ENCODE data around the gene STAT6. TPM values are rescaled to one million over a fixed set of nuclear protein-coding genes. Genes with fewer than 3 reads are reported as not detected.
A peak's percentile ranks its signal among the peaks of the same experiment; 100 is the strongest.
"Not testable (repeated sequence)": the region's sequence is repeated elsewhere in the genome, so short reads cannot be mapped to it uniquely, and the experiment has no call there.

STAT6 gene
- polyA plus RNA-seq, 1 donor from 2014 or later: 130 TPM

- Mint-ChIP-seq H3K4me1 (peaks cover 20 to 26% (median 22%) of the 10 kb centered on the region in 3 donors), H3K27ac (peak overlapping the region in 1 of 3 donors; percentile 71)
- not testable (repeated sequence) for H3K36me3 Mint-ChIP-seq, H3K4me3 Mint-ChIP-seq, H3K9me3 Mint-ChIP-seq, H3K27me3 Mint-ChIP-seq
Observed at GRCh38 chr12:57053901-57054300, 57.3 kb downstream of the STAT6 start.

- H3K27me3 Mint-ChIP-seq, H3K36me3 Mint-ChIP-seq, H3K27ac Mint-ChIP-seq, H3K9me3 Mint-ChIP-seq, H3K4me3 Mint-ChIP-seq: not testable (repeated sequence)
- peaks cover 13 to 20% (median 15%) of the 10 kb centered on the region in 3 donors for H3K4me1 Mint-ChIP-seq
Observed at GRCh38 chr12:57053146-57053545, 58.0 kb downstream of the STAT6 start.

- Mint-ChIP-seq H3K9me3 (no peaks in the 10 kb centered on the region), H3K36me3 (peaks cover 1% of the 10 kb centered on the region), H3K4me3 (no peak overlapping the region), H3K27me3 (peaks cover 4% of the 10 kb centered on the region), H3K4me1 (peaks cover 19 to 24% (median 20%) of the 10 kb centered on the region in 3 donors), H3K27ac (no peak overlapping the region)
Observed at GRCh38 chr12:57051011-57051410, 60.2 kb downstream of the STAT6 start.

- Mint-ChIP-seq H3K27ac (peak within 1 kb of the TSS in 1 of 3 donors; percentile 72), H3K4me1 (peaks cover 16 to 22% (median 20%) of the 10 kb centered on the region in 3 donors), H3K4me3 (no peak within 1 kb of the TSS), H3K36me3 (peaks cover 1% of the 10 kb centered on the region), H3K27me3 (peaks cover 4% of the 10 kb centered on the region), H3K9me3 (no peaks in the 10 kb centered on the region)
Observed at GRCh38 chr12:57049890-57050289, 61.3 kb downstream of the STAT6 start, which contains the start of gene MYO1A. Gene MYO1A (minus strand): TSS chr12:57050129. CDS start chr12:57048323, 1,806 bp downstream.

- H3K27ac Mint-ChIP-seq: no peak overlapping the region
- H3K27me3 Mint-ChIP-seq: peaks cover 4% of the 10 kb centered on the region
- no peak overlapping the region for H3K4me3 Mint-ChIP-seq
Observed at GRCh38 chr12:57049119-57049446, 62.1 kb downstream of the STAT6 start.

GRCh38 chr12:57048423-57049118 lies 62.6 kb downstream of the STAT6 start:
- Mint-ChIP-seq H3K4me3 (no peak overlapping the region), H3K27ac (no peak overlapping the region), H3K27me3 (peaks cover 4% of the 10 kb centered on the region)

More at GRCh38 chr12:57049119-57049446, 62.1 kb downstream of the STAT6 start:
- H3K36me3 Mint-ChIP-seq: peaks cover 1% of the 10 kb centered on the region
- H3K9me3 Mint-ChIP-seq: no peaks in the 10 kb centered on the region
- peaks cover 16 to 22% (median 20%) of the 10 kb centered on the region in 3 donors for H3K4me1 Mint-ChIP-seq

GRCh38 chr12:57047981-57048380 lies 63.2 kb downstream of the STAT6 start:
- Mint-ChIP-seq H3K27me3 (peaks cover 4% of the 10 kb centered on the region), H3K4me3 (no peak overlapping the region), H3K9me3 (no peaks in the 10 kb centered on the region), H3K36me3 (no peaks in the 10 kb centered on the region), H3K27ac (peak overlapping the region in 1 of 3 donors; percentile 32), H3K4me1 (peaks cover 16 to 22% (median 20%) of the 10 kb centered on the region in 3 donors)

More at GRCh38 chr12:57048423-57049118, 62.6 kb downstream of the STAT6 start:
- Mint-ChIP-seq H3K4me1 (peaks cover 16 to 22% (median 20%) of the 10 kb centered on the region in 3 donors), H3K9me3 (no peaks in the 10 kb centered on the region), H3K36me3 (no peaks in the 10 kb centered on the region)

GRCh38 chr12:57046947-57047890 lies 63.9 kb downstream of the STAT6 start:
- H3K4me1 Mint-ChIP-seq: peaks cover 16 to 22% (median 20%) of the 10 kb centered on the region in 3 donors
- H3K27ac Mint-ChIP-seq: peak overlapping the region in 2 of 3 donors; percentile 32 to 55
- H3K4me3 Mint-ChIP-seq: peak overlapping the region in 3 of 4 donors; percentile 35 to 85 (median 85)
- peaks cover 4% of the 10 kb centered on the region for H3K27me3 Mint-ChIP-seq
- no peaks in the 10 kb centered on the region for H3K9me3 Mint-ChIP-seq
- no peaks in the 10 kb centered on the region for H3K36me3 Mint-ChIP-seq

- Mint-ChIP-seq H3K9me3 (no peaks in the 10 kb centered on the region), H3K36me3 (no peaks in the 10 kb centered on the region), H3K27me3 (peaks cover 4% of the 10 kb centered on the region), H3K4me3 (peak overlapping the region in 2 of 4 donors; percentile 48 to 85), H3K27ac (no peak overlapping the region), H3K4me1 (peaks cover 16 to 22% (median 20%) of the 10 kb centered on the region in 3 donors)
Observed at GRCh38 chr12:57046086-57046791, 64.9 kb downstream of the STAT6 start.

Other genes starting within 250 kb of the STAT6 start
- not detected for gene SDR9C7, start 177.0 kb downstream of the STAT6 start, polyA plus RNA-seq
- gene RDH16, start 153.8 kb downstream of the STAT6 start, polyA plus RNA-seq: 0.09 TPM
- gene ZBTB39, start 104.8 kb downstream of the STAT6 start, polyA plus RNA-seq: 3.2 TPM
- not detected for gene TAC3, start 94.8 kb downstream of the STAT6 start, polyA plus RNA-seq
- not detected for gene MYO1A, start 61.2 kb downstream of the STAT6 start, polyA plus RNA-seq
- 4.3 TPM for gene NEMP1, start 32.6 kb downstream of the STAT6 start, polyA plus RNA-seq
- 0.81 TPM for gene NAB2, start 22.2 kb downstream of the STAT6 start, polyA plus RNA-seq
- gene LRP1, start 17.1 kb upstream of the STAT6 start, polyA plus RNA-seq: 0.19 TPM
- not detected for gene LRP1-AS, start 36.3 kb upstream of the STAT6 start, polyA plus RNA-seq
- gene NXPH4, start 105.4 kb upstream of the STAT6 start, polyA plus RNA-seq: 8.3 TPM
- 176 TPM for gene SHMT2, start 118.3 kb upstream of the STAT6 start, polyA plus RNA-seq
- gene STAC3, start 139.8 kb upstream of the STAT6 start, polyA plus RNA-seq: 2.4 TPM

Measured in IgD-negative memory B cell (primary cell).